IPS-18a (cell line): ENCODE data around the gene STON2.

ENCODE experiments used
- H3K27ac ChIP-seq: one replicate; pipeline ENCODE4 v1.5.1; 2013; ENCODE audit warnings: low read length
- H3K27me3 ChIP-seq: one replicate; pipeline ENCODE4 v1.6.1; 2013; ENCODE audit warnings: mild to moderate bottlenecking, low read length; ENCODE audit not compliant: control insufficient read depth, insufficient read depth
- H3K36me3 ChIP-seq: one replicate; pipeline ENCODE4 v1.6.1; 2013; ENCODE audit warnings: low read depth, low read length; ENCODE audit not compliant: control insufficient read depth
- H3K4me1 ChIP-seq: one replicate; pipeline ENCODE4 v1.6.1; 2013; ENCODE audit warnings: low read depth, low read length; ENCODE audit not compliant: control insufficient read depth
- H3K4me3 ChIP-seq: one replicate; pipeline ENCODE4 v1.5.1; 2013; ENCODE audit warnings: low read length
- H3K9ac ChIP-seq: one replicate; pipeline ENCODE4 v1.6.1; 2013; ENCODE audit warnings: mild to moderate bottlenecking, low read length, moderate library complexity
- H3K9me3 ChIP-seq: one replicate; pipeline ENCODE4 v1.6.1; 2013; ENCODE audit warnings: low read depth, low read length; ENCODE audit not compliant: control insufficient read depth

The STON2 gene

GRCh38 chr14:81329640-81330381 is 70.3 kb downstream of the STON2 start:
- Histone ChIP-seq H3K36me3 (no peaks in the 10 kb centered on the region), H3K27me3 (no peaks in the 10 kb centered on the region), H3K4me1 (peaks cover 4% of the 10 kb centered on the region), H3K4me3 (no peak overlapping the region), H3K9ac (no peak overlapping the region), H3K9me3 (no peaks in the 10 kb centered on the region), H3K27ac (no peak overlapping the region)

DNA sequence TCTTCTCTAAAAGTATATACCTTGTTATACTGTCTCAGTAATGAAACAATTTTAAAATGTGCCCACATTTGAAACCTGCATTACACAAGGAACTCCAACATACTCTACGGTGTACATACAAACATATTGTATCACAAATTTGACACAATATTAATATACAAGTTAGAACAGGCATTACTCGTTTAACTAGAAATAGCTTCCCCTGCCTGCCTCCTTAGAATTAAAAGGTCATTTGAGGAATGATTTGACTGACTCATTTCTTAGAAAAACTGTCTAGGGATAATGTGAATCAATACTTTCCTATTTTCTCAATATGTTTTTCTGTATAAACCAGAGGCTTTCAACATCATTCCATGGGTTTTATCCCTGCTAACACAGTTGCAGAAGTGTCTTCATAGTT is 73.7 kb downstream of the STON2 start:
- H3K36me3 ChIP-seq = no peaks in the 10 kb centered on the region
- peaks cover 30% of the 10 kb centered on the region for H3K4me1 ChIP-seq
- no peaks in the 10 kb centered on the region for H3K27me3 ChIP-seq
- H3K27ac ChIP-seq = no peak overlapping the region
- no peaks in the 10 kb centered on the region for H3K9me3 ChIP-seq
- no peak overlapping the region for H3K9ac ChIP-seq
- no peak overlapping the region for H3K4me3 ChIP-seq

GRCh38 chr14:81324011-81324410 is 76.1 kb downstream of the STON2 start:
- H3K4me1 ChIP-seq = peaks cover 34% of the 10 kb centered on the region
- H3K9me3 ChIP-seq = no peaks in the 10 kb centered on the region
- H3K27me3 ChIP-seq = no peaks in the 10 kb centered on the region
- peak overlapping the region; percentile 54 for H3K4me3 ChIP-seq
- H3K36me3 ChIP-seq = no peaks in the 10 kb centered on the region
- no peak overlapping the region for H3K27ac ChIP-seq
- H3K9ac ChIP-seq = peak overlapping the region; percentile 13

DNA sequence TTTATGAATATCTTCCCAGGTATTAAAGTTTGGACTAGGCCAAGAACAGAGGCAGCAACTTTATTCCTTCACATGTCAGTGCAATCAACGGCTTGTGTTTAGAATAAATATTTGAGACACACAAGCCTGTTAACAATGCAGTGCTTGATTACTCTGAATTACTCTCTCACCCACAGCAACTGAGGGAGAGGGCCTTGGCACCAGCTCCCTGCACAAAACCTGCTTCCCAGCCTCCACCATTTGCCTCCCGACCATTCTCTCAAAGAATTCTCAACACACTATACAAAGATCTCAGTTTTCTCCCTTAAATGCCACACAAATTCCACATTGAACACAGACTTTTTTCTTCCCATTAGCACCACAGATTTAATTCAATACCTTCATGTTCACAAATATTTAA is 77.0 kb downstream of the STON2 start:
- Histone ChIP-seq H3K9me3 (no peaks in the 10 kb centered on the region), H3K4me3 (peak overlapping the region; percentile 54), H3K9ac (no peak overlapping the region), H3K4me1 (peaks cover 34% of the 10 kb centered on the region), H3K27me3 (no peaks in the 10 kb centered on the region), H3K27ac (no peak overlapping the region), H3K36me3 (no peaks in the 10 kb centered on the region)

- Histone ChIP-seq H3K27me3 (no peaks in the 10 kb centered on the region), H3K4me3 (no peak overlapping the region), H3K9me3 (no peaks in the 10 kb centered on the region), H3K4me1 (peaks cover 51% of the 10 kb centered on the region), H3K9ac (no peak overlapping the region), H3K27ac (no peak overlapping the region), H3K36me3 (no peaks in the 10 kb centered on the region)
Observed at GRCh38 chr14:81319946-81320345, 80.2 kb downstream of the STON2 start.

DNA sequence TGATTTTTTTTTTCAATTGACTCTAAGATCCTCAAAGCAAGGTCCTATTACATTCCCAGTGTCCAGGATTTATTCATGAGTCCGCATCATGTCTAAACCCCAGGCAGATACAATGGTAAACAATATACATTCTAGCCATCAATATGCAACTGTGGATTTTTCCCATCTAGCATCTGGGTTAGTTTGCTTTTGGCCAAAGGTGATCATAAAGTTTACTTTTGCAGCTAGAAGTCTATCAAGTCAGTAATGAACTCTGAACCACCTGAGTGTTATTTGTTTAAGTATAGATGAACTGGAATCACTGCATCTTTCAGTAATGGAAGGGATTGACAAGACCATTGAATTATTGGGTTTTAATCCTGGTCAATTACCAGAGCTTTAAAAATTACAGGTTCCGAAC is 80.8 kb downstream of the STON2 start:
- H3K4me3 ChIP-seq = no peak overlapping the region
- no peaks in the 10 kb centered on the region for H3K9me3 ChIP-seq
- H3K27ac ChIP-seq = no peak overlapping the region
- no peaks in the 10 kb centered on the region for H3K27me3 ChIP-seq
- H3K9ac ChIP-seq = no peak overlapping the region
- no peaks in the 10 kb centered on the region for H3K36me3 ChIP-seq
- H3K4me1 ChIP-seq = peaks cover 51% of the 10 kb centered on the region

DNA sequence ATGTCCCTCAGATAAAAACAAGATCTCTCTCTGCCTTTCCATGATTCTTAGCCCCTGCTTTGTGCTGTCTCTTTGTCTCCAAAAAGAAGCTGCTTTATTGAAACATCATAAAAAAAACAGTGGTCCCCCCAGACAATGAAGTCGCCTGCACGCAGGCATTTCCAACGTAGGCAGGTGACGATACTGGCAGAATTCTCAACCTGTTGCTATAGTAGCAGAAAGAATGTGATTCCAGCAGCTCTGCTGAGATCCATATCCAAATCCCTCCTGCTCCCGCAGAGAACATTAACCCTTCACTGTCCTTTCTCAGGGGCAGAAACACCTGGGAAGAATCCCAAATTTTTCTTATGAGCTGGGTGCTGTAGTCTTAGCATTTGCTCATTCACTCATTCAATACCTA is 84.8 kb downstream of the STON2 start:
- Histone ChIP-seq H3K4me3 (peak overlapping the region; percentile 29), H3K27ac (peak overlapping the region; percentile 91), H3K36me3 (no peaks in the 10 kb centered on the region), H3K27me3 (no peaks in the 10 kb centered on the region), H3K9me3 (no peaks in the 10 kb centered on the region), H3K4me1 (peaks cover 57% of the 10 kb centered on the region), H3K9ac (peak overlapping the region; percentile 60)

DNA sequence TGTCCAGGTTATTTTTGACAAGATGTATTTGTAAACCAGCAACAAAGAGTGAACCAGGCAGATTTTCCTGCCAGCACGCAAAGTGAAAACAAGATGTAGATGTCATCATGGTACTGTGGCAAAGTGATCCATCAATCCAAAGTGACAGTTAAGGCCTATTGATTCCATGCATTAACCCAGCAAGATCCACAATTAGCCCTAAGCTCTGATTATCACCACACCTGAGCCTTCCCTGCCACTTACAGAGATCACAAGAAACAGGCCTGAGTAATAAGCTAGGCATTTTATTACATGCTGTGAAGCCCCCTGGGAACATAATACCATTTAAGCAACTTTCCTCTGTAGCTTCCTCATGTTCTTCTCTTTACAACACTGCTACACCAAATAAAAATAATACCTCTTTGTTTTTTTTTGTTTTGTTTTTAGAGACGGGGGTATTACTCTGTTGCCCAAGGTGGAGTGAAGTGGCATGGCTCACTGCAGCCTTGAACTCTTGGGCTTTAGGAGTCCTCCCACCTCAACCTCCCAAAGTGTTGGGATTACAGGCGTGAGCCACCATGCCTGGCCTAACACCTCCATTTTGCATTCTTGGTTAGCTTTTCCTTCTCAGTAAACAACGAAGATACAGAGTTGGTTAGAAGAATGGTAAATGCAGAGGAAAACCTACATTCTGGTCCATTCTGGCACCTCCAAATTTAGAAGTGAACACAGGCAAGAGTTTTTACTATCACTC is 85.5 kb downstream of the STON2 start:
- H3K36me3 ChIP-seq = no peaks in the 10 kb centered on the region
- H3K9me3 ChIP-seq = no peaks in the 10 kb centered on the region
- H3K27me3 ChIP-seq = no peaks in the 10 kb centered on the region
- peak overlapping the region; percentile 60 for H3K9ac ChIP-seq
- H3K27ac ChIP-seq = peak overlapping the region; percentile 91
- H3K4me1 ChIP-seq = peaks cover 57% of the 10 kb centered on the region
- H3K4me3 ChIP-seq = peak overlapping the region; percentile 29

- H3K9me3 ChIP-seq = no peaks in the 10 kb centered on the region
- no peaks in the 10 kb centered on the region for H3K27me3 ChIP-seq
- H3K9ac ChIP-seq = no peak overlapping the region
- H3K4me1 ChIP-seq = peaks cover 57% of the 10 kb centered on the region
- no peak overlapping the region for H3K4me3 ChIP-seq
- H3K36me3 ChIP-seq = no peaks in the 10 kb centered on the region
- no peak overlapping the region for H3K27ac ChIP-seq
Observed at GRCh38 chr14:81313775-81314429, 86.2 kb downstream of the STON2 start.

- H3K9me3 ChIP-seq = no peaks in the 10 kb centered on the region
- no peak overlapping the region for H3K4me3 ChIP-seq
- peaks cover 57% of the 10 kb centered on the region for H3K4me1 ChIP-seq
- no peak overlapping the region for H3K27ac ChIP-seq
- H3K27me3 ChIP-seq = no peaks in the 10 kb centered on the region
- H3K9ac ChIP-seq = no peak overlapping the region
- no peaks in the 10 kb centered on the region for H3K36me3 ChIP-seq
Observed at GRCh38 chr14:81313200-81313599, 86.9 kb downstream of the STON2 start.

- H3K27me3 ChIP-seq = no peaks in the 10 kb centered on the region
- no peak overlapping the region for H3K4me3 ChIP-seq
- no peaks in the 10 kb centered on the region for H3K9me3 ChIP-seq
- H3K27ac ChIP-seq = no peak overlapping the region
- no peaks in the 10 kb centered on the region for H3K36me3 ChIP-seq
- no peak overlapping the region for H3K9ac ChIP-seq
- peaks cover 60% of the 10 kb centered on the region for H3K4me1 ChIP-seq
Observed at GRCh38 chr14:81312289-81312876, 87.7 kb downstream of the STON2 start.
